HEK293 (cell line): Measurements from ENCODE around the gene ABHD13.
"Not testable (repeated sequence)": the region's sequence is repeated elsewhere in the genome, so short reads cannot be mapped to it uniquely, and the experiment has no call there.

Source experiments
- CTCF ChIA-PET: fragments of 350-600 bp; formaldehyde crosslinking; extraction: SDS; loops from one replicate; lab custom pipeline; 2021; ENCODE audit warnings: antibody characterized with exemption; lab: Yijun Ruan, JAX
- POLR2A ChIA-PET: fragments of 300-600 bp; formaldehyde crosslinking; extraction: SDS; loops from one replicate; lab custom pipeline; 2020; ENCODE audit warnings: antibody characterized with exemption, inconsistent platforms; lab: Yijun Ruan, JAX
- H3K27ac ChIP-seq: fragments of 200-500 bp; sonication (Bioruptor generic); 2 replicates; pipeline ENCODE4 v1.5.1; 2014; ENCODE audit warnings: low read depth, low read length, control low read depth, inconsistent platforms; ENCODE audit errors: extremely low read depth
- H3K36me3 ChIP-seq, 2 experiments: fragments of 200-500 bp in 1 of 2; sonication (Bioruptor generic) in 1 of 2; 1 replicate in 1 of 2; 2 replicates in 1 of 2; pipeline ENCODE4 v1.5.1; 2014 to 2017; ENCODE audit warnings: inconsistent platforms in 2 of 2, low read length in 2 of 2; ENCODE audit not compliant: control insufficient read depth in 2 of 2, insufficient read depth in 1 of 2
- H3K4me1 ChIP-seq: fragments of 200-500 bp; sonication (Bioruptor generic); 2 replicates; pipeline ENCODE4 v1.5.1; 2014; ENCODE audit warnings: mild to moderate bottlenecking, low read length, inconsistent platforms; ENCODE audit not compliant: control insufficient read depth, insufficient read depth
- H3K4me3 ChIP-seq: 2 replicates; pipeline ENCODE4 v1.5.1; 2011; ENCODE audit warnings: low read depth, mild to moderate bottlenecking, control low read depth, low read length, moderate library complexity
- H3K9me3 ChIP-seq: fragments of 200-500 bp; sonication (Bioruptor generic); 2 replicates; pipeline ENCODE4 v1.5.1; 2014; ENCODE audit warnings: low read depth, low read length, inconsistent platforms; ENCODE audit not compliant: control insufficient read depth, insufficient read depth
- GLI2 ChIP-seq: fragments of 450-650 bp; formaldehyde crosslinking; IDR thresholded peaks from 2 replicates; pipeline ENCODE4; 2017; ENCODE audit warnings: missing biosample characterization, missing genetic modification characterization, low read depth, borderline replicate concordance
- MEIS1 ChIP-seq: sonication (generic); formaldehyde crosslinking; IDR thresholded peaks from 2 replicates; pipeline ENCODE4 v1.8.1; 2022; ENCODE audit warnings: missing genetic modification reagents, mild to moderate bottlenecking, borderline replicate concordance
- OVOL3 ChIP-seq: fragments of 450-650 bp; formaldehyde crosslinking; IDR thresholded peaks from 2 replicates; pipeline ENCODE4 v1.5.1; 2016; ENCODE audit warnings: missing biosample characterization, missing genetic modification characterization
- SALL2 ChIP-seq: fragments of 450-650 bp; formaldehyde crosslinking; IDR thresholded peaks from 2 replicates; pipeline ENCODE4 v1.5.0; 2017; ENCODE audit warnings: missing biosample characterization, mild to moderate bottlenecking, missing genetic modification characterization, borderline replicate concordance
- ZNF114 ChIP-seq: fragments of 450-650 bp; formaldehyde crosslinking; IDR thresholded peaks from 2 replicates; pipeline ENCODE4 v1.5.0; 2017; ENCODE audit warnings: missing biosample characterization, missing genetic modification characterization
- ZNF169 ChIP-seq: fragments of 450-650 bp; formaldehyde crosslinking; IDR thresholded peaks from 2 replicates; pipeline ENCODE4 v1.5.1; 2016; ENCODE audit warnings: missing biosample characterization, missing genetic modification characterization
- ZNF221 ChIP-seq: fragments of 450-650 bp; formaldehyde crosslinking; IDR thresholded peaks from 2 replicates; pipeline ENCODE4 v1.5.1; 2017; ENCODE audit warnings: missing biosample characterization, missing genetic modification characterization, borderline replicate concordance
- ZNF24 ChIP-seq: fragments of 450-650 bp; formaldehyde crosslinking; IDR thresholded peaks from 2 replicates; pipeline ENCODE4 v1.5.1; 2016; ENCODE audit warnings: missing biosample characterization, missing genetic modification characterization
- ZNF510 ChIP-seq: fragments of 450-650 bp; formaldehyde crosslinking; IDR thresholded peaks from 2 replicates; pipeline ENCODE4 v1.5.1; 2018; ENCODE audit warnings: mild to moderate bottlenecking, missing genetic modification characterization, missing biosample characterization; ENCODE audit not compliant: insufficient replicate concordance
- ZNF677 ChIP-seq: fragments of 450-650 bp; IDR thresholded peaks from 2 replicates; pipeline ENCODE4 v1.5.0; 2018; ENCODE audit warnings: missing biosample characterization, mild to moderate bottlenecking, missing genetic modification characterization, moderate library complexity
- ZXDB ChIP-seq: fragments of 450-650 bp; formaldehyde crosslinking; IDR thresholded peaks from 2 replicates; pipeline ENCODE4 v1.5.1; 2016; ENCODE audit warnings: missing biosample characterization, missing genetic modification characterization
- TF ChIP-seq, protein P1 (sequence below): fragments of 450-650 bp; formaldehyde crosslinking; IDR thresholded peaks from 2 replicates; pipeline ENCODE4 v1.5.1; 2016; ENCODE audit warnings: missing biosample characterization, missing genetic modification characterization
- TF ChIP-seq, protein P2 (sequence below): fragments of 450-650 bp; formaldehyde crosslinking; IDR thresholded peaks from 2 replicates; pipeline ENCODE4 v1.5.1; 2016; ENCODE audit warnings: missing biosample characterization, missing genetic modification characterization, low read depth
- TF ChIP-seq, protein P3 (sequence below): fragments of 450-650 bp; formaldehyde crosslinking; IDR thresholded peaks from 2 replicates; pipeline ENCODE4 v1.5.1; 2016; ENCODE audit warnings: missing biosample characterization, missing genetic modification characterization
- TF ChIP-seq, protein P4 (sequence below): fragments of 450-650 bp; formaldehyde crosslinking; IDR thresholded peaks from 2 replicates; pipeline ENCODE4 v1.5.1; 2016; ENCODE audit warnings: missing biosample characterization, missing genetic modification characterization
- TF ChIP-seq, protein P5 (sequence below): fragments of 450-650 bp; formaldehyde crosslinking; IDR thresholded peaks from 2 replicates; pipeline ENCODE4 v1.5.1; 2017; ENCODE audit warnings: missing biosample characterization, mild to moderate bottlenecking, missing genetic modification characterization, moderate library complexity

ABHD13 gene

DNA sequence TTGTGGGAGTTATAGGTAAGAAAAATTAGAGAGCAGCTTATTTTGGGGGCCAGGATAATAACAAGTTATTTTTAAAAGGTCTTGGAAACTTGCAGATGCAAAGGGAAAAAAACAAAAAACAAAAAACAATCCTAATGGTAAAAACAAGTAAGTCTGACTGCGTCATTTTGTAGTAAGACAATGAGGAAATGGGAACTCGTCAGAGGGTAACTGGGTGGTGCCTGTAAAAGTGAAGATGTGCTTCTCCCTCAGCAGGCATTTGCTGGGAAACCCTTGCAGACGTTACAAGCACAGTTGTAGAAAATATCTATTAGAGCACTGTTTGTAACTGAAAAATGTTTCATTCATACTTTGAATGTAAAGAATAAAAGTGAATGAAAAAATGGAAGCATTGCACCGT, 49.2 kb downstream of the ABHD13 start:
- no peaks in the 10 kb centered on the region for H3K36me3 ChIP-seq
- H3K27ac ChIP-seq = no peak overlapping the region
- no peaks in the 10 kb centered on the region for H3K4me1 ChIP-seq
- ChIA-PET CTCF (no interaction called here), POLR2A (no interaction called here)
- no peaks in the 10 kb centered on the region for H3K9me3 ChIP-seq
- TF ChIP-seq SALL2 (tag by site-specific recombination) = no peak
- TF ChIP-seq GLI2 (tag by site-specific recombination) = no peak
- TF ChIP-seq MEIS1 (CRISPR knock-in tag) = no peak
- TF ChIP-seq, protein P1, sequence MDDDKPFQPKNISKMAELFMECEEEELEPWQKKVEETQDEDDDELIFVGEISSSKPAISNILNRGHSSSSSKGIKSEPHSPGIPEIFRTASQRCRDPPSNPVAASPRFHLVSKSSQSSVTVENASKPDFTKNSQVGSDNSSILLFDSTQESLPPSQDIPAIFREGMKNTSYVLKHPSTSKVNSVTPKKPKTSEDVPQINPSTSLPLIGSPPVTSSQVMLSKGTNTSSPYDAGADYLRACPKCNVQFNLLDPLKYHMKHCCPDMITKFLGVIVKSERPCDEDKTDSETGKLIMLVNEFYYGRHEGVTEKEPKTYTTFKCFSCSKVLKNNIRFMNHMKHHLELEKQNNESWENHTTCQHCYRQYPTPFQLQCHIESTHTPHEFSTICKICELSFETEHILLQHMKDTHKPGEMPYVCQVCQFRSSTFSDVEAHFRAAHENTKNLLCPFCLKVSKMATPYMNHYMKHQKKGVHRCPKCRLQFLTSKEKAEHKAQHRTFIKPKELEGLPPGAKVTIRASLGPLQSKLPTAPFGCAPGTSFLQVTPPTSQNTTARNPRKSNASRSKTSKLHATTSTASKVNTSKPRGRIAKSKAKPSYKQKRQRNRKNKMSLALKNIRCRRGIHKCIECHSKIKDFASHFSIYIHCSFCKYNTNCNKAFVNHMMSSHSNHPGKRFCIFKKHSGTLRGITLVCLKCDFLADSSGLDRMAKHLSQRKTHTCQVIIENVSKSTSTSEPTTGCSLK (tag by site-specific recombination) = no peak
- TF ChIP-seq ZNF510 (tag by site-specific recombination) = no peak
- no peak for TF ChIP-seq ZXDB
- TF ChIP-seq OVOL3 (tag by site-specific recombination) = no peak
- TF ChIP-seq, protein P2, sequence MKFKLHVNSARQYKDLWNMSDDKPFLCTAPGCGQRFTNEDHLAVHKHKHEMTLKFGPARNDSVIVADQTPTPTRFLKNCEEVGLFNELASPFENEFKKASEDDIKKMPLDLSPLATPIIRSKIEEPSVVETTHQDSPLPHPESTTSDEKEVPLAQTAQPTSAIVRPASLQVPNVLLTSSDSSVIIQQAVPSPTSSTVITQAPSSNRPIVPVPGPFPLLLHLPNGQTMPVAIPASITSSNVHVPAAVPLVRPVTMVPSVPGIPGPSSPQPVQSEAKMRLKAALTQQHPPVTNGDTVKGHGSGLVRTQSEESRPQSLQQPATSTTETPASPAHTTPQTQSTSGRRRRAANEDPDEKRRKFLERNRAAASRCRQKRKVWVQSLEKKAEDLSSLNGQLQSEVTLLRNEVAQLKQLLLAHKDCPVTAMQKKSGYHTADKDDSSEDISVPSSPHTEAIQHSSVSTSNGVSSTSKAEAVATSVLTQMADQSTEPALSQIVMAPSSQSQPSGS (tag by site-specific recombination) = no peak
- no peak for TF ChIP-seq ZNF114 (tag by site-specific recombination)
- TF ChIP-seq, protein P3, sequence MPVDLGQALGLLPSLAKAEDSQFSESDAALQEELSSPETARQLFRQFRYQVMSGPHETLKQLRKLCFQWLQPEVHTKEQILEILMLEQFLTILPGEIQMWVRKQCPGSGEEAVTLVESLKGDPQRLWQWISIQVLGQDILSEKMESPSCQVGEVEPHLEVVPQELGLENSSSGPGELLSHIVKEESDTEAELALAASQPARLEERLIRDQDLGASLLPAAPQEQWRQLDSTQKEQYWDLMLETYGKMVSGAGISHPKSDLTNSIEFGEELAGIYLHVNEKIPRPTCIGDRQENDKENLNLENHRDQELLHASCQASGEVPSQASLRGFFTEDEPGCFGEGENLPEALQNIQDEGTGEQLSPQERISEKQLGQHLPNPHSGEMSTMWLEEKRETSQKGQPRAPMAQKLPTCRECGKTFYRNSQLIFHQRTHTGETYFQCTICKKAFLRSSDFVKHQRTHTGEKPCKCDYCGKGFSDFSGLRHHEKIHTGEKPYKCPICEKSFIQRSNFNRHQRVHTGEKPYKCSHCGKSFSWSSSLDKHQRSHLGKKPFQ (tag by site-specific recombination) = no peak
- TF ChIP-seq, protein P4, sequence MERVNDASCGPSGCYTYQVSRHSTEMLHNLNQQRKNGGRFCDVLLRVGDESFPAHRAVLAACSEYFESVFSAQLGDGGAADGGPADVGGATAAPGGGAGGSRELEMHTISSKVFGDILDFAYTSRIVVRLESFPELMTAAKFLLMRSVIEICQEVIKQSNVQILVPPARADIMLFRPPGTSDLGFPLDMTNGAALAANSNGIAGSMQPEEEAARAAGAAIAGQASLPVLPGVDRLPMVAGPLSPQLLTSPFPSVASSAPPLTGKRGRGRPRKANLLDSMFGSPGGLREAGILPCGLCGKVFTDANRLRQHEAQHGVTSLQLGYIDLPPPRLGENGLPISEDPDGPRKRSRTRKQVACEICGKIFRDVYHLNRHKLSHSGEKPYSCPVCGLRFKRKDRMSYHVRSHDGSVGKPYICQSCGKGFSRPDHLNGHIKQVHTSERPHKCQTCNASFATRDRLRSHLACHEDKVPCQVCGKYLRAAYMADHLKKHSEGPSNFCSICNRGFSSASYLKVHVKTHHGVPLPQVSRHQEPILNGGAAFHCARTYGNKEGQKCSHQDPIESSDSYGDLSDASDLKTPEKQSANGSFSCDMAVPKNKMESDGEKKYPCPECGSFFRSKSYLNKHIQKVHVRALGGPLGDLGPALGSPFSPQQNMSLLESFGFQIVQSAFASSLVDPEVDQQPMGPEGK (tag by site-specific recombination) = no peak
- no peak for TF ChIP-seq ZNF24 (tag by site-specific recombination)
- TF ChIP-seq, protein P5, sequence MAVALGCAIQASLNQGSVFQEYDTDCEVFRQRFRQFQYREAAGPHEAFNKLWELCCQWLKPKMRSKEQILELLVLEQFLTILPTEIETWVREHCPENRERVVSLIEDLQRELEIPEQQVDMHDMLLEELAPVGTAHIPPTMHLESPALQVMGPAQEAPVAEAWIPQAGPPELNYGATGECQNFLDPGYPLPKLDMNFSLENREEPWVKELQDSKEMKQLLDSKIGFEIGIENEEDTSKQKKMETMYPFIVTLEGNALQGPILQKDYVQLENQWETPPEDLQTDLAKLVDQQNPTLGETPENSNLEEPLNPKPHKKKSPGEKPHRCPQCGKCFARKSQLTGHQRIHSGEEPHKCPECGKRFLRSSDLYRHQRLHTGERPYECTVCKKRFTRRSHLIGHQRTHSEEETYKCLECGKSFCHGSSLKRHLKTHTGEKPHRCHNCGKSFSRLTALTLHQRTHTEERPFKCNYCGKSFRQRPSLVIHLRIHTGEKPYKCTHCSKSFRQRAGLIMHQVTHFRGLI = no peak
- no peak for TF ChIP-seq ZNF221 (tag by site-specific recombination)
- TF ChIP-seq ZNF169 (tag by site-specific recombination) = no peak
- TF ChIP-seq ZNF677 (tag by site-specific recombination) = no peak
- TF ChIP-seq, all 188 proteins: peak for 0
- H3K4me3 ChIP-seq = no peak overlapping the region

DNA sequence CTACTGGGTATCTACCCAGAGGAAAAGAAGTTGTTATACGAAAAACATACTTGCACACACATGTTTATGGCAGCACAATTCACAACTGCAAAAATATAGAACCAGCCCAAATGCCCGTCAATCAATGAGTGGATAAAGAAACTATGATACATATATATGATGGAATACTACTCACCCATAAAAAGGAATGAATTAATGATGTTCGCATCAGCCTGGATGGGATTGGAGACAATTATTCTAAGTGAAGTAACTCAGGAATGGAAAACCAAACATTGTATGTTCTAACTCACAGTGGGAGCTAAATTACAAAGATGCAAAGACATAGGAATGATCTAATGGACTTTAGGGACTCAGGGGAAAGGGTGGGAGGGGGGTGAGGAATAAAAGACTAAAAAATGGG, 49.7 kb downstream of the ABHD13 start:
- H3K4me3 ChIP-seq, H3K9me3 ChIP-seq, H3K36me3 ChIP-seq, CTCF ChIA-PET, H3K4me1 ChIP-seq, POLR2A ChIA-PET, H3K27ac ChIP-seq: not testable (repeated sequence)
